Stimulated activated CD4-positive, alpha-beta T cell treated with anti-CD3 and anti-CD28 coated beads, Interleukin-2, amount 100 ng/mL, for 4 hours (primary cell): ENCODE data around the gene VGLL2.

Source experiments
- DNase-seq: peaks from one replicate; pipeline ENCODE4 v3.0.0-alpha.2; 2020; ENCODE audit warnings: low read depth

Gene VGLL2

GRCh38 chr6:117317261-117317660 lies 51.9 kb downstream of the VGLL2 start:
- no peak for DNase-seq
